Ishikawa (cell line): ENCODE results near the gene CDK12.

Experiments
- CEBPB ChIP-seq: IDR thresholded peaks from 2 replicates; pipeline ENCODE4 v1.6.1; 2012
- CREB1 ChIP-seq: IDR thresholded peaks from 2 replicates; pipeline ENCODE4 v1.6.1; 2012; ENCODE audit warnings: low read depth
- EGR1 ChIP-seq: IDR thresholded peaks from 2 replicates; pipeline ENCODE4 v1.6.1; 2012
- EP300 ChIP-seq: IDR thresholded peaks from 2 replicates; pipeline ENCODE4 v1.6.1; 2012; ENCODE audit warnings: borderline replicate concordance
- FOXM1 ChIP-seq: IDR thresholded peaks from 2 replicates; pipeline ENCODE4 v1.6.1; 2012; ENCODE audit warnings: low read depth, borderline replicate concordance
- NFIC ChIP-seq: IDR thresholded peaks from 2 replicates; pipeline ENCODE4 v1.6.1; 2012
- RAD21 ChIP-seq: IDR thresholded peaks from 2 replicates; pipeline ENCODE4 v1.6.1; 2012; ENCODE audit warnings: low read depth
- TAF1 ChIP-seq: IDR thresholded peaks from 2 replicates; pipeline ENCODE4 v1.6.1; 2012; ENCODE audit warnings: low read depth, mild to moderate bottlenecking
- TCF12 ChIP-seq: IDR thresholded peaks from 2 replicates; pipeline ENCODE4 v1.6.1; 2012; ENCODE audit warnings: low read depth
- TEAD4 ChIP-seq: IDR thresholded peaks from 2 replicates; pipeline ENCODE4 v1.6.1; 2012
- YY1 ChIP-seq: IDR thresholded peaks from 2 replicates; pipeline ENCODE4 v1.6.1; 2012; ENCODE audit warnings: low read depth
- ZBTB7A ChIP-seq: IDR thresholded peaks from 2 replicates; pipeline ENCODE4 v1.6.1; 2012; ENCODE audit warnings: low read depth
- TF ChIP-seq, protein P1 (sequence below): IDR thresholded peaks from 2 replicates; pipeline ENCODE4 v1.6.1; 2012
- TF ChIP-seq, protein P2 (sequence below): IDR thresholded peaks from 2 replicates; pipeline ENCODE4 v1.6.1; 2012
- TF ChIP-seq, protein P3 (sequence below): IDR thresholded peaks from 2 replicates; pipeline ENCODE4 v1.6.1; 2012; ENCODE audit warnings: low read depth, mild to moderate bottlenecking

Gene CDK12

DNA sequence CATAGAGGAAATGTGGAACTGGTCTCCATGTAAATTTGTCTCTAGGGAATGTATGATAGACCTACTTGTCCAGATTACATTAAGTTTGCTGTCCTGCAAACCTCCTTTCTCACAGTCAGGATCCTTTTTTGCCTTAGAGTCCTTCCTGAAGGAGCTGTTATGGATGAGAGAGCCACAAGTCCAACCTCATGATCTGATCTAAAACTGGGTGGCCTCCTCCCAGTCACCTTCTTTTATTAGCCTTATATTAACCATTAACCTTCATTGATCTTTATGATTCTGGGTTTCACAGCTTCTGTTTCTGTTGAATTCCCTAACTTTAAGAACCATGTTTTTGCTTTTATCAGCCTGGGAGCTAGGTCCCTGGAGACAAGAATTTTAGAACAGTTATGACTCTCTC, 82.4 kb downstream of the CDK12 start:
- TF ChIP-seq YY1, result no peak
- TF ChIP-seq CEBPB, result no peak
- TF ChIP-seq, protein P1, sequence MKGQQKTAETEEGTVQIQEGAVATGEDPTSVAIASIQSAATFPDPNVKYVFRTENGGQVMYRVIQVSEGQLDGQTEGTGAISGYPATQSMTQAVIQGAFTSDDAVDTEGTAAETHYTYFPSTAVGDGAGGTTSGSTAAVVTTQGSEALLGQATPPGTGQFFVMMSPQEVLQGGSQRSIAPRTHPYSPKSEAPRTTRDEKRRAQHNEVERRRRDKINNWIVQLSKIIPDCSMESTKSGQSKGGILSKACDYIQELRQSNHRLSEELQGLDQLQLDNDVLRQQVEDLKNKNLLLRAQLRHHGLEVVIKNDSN, result no peak
- TF ChIP-seq, protein P2, sequence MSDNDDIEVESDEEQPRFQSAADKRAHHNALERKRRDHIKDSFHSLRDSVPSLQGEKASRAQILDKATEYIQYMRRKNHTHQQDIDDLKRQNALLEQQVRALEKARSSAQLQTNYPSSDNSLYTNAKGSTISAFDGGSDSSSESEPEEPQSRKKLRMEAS, result no peak
- no peak for TF ChIP-seq NFIC
- TF ChIP-seq TCF12, result no peak
- no peak for TF ChIP-seq TEAD4
- TF ChIP-seq FOXM1, result no peak
- TF ChIP-seq, protein P3, sequence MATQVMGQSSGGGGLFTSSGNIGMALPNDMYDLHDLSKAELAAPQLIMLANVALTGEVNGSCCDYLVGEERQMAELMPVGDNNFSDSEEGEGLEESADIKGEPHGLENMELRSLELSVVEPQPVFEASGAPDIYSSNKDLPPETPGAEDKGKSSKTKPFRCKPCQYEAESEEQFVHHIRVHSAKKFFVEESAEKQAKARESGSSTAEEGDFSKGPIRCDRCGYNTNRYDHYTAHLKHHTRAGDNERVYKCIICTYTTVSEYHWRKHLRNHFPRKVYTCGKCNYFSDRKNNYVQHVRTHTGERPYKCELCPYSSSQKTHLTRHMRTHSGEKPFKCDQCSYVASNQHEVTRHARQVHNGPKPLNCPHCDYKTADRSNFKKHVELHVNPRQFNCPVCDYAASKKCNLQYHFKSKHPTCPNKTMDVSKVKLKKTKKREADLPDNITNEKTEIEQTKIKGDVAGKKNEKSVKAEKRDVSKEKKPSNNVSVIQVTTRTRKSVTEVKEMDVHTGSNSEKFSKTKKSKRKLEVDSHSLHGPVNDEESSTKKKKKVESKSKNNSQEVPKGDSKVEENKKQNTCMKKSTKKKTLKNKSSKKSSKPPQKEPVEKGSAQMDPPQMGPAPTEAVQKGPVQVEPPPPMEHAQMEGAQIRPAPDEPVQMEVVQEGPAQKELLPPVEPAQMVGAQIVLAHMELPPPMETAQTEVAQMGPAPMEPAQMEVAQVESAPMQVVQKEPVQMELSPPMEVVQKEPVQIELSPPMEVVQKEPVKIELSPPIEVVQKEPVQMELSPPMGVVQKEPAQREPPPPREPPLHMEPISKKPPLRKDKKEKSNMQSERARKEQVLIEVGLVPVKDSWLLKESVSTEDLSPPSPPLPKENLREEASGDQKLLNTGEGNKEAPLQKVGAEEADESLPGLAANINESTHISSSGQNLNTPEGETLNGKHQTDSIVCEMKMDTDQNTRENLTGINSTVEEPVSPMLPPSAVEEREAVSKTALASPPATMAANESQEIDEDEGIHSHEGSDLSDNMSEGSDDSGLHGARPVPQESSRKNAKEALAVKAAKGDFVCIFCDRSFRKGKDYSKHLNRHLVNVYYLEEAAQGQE, result no peak
- no peak for TF ChIP-seq CREB1
- no peak for TF ChIP-seq EP300
- TF ChIP-seq TAF1, result no peak
- no peak for TF ChIP-seq EGR1
- TF ChIP-seq RAD21, result no peak
- TF ChIP-seq ZBTB7A, result no peak

DNA sequence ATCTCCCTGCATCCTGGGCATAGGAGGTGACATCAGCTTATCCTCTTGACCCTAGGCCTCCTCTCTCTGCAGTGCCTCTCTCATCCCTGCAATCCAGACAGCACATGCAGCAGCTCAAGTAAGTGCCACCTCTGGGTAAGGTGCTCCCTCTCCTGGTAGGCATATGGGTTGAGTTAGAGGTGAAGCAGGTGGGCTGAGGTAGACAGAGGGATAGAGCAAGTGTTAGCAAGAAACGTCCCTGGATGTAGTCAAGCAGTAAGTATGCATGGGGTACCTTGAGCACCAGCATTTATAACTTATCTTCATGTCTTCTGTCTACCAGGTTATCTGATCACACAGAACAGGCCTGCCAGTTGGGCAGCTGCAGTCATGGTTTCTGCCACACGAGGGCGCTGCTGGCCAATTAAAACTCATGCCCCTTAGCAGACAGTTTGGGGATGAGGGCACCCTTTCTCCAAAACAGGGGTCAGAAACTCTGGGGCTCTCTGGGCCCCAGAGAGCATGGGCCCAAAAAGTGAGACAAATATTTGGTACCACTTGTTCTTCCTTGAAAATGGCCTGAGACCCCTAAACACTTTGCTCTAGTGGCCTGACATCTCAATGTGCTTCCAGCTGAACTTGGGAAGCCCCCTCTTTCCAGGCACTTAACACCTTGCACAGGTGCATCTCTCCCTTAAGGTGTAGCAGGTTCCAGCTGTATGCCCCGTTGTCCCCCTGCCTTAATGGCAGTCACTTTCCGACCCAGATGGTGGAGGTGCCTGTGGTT, 86.6 kb downstream of the CDK12 start:
- TF ChIP-seq RAD21 (peak; percentile 83), YY1 (no peak), CREB1 (no peak), TCF12 (no peak)

DNA sequence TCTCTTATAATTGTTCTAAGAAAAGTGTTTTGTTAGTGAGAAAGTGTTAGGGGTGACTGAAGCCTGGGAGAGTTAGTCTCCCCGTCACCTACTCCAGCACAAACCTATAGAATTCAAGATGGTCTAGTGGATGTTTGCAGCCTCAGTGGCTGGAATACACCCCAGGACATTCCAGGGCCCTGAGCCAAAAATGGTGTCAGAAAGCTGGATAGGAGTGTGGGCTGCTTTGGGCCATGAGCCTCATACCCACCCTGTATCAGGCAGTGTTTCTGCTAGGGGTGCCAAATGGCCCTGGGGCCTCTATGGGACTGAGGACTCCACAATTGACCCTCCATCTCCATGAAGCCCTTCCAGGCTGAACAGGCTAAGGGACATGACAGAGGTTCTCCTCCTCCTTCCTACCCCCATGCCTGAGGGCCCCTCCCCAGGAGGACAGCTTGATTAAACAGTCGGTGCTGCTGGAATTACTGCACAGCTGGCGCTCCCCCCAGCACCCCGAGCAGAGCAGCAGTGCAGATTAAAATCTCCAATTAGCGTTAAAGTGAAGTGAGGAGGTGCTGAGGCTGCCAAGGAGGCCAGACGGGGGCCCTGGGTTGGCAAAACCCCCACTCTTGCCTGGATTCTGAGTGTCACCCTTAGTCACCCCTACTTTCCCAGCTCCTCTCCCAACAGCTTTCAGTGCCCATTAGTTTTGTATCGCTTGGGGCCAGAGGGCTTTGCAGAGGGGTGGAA, 87.4 kb downstream of the CDK12 start:
- TF ChIP-seq TEAD4 (0 out of 2 replicates have a peak, but pooled peaks have one; percentile 13), FOXM1 (no peak)

DNA sequence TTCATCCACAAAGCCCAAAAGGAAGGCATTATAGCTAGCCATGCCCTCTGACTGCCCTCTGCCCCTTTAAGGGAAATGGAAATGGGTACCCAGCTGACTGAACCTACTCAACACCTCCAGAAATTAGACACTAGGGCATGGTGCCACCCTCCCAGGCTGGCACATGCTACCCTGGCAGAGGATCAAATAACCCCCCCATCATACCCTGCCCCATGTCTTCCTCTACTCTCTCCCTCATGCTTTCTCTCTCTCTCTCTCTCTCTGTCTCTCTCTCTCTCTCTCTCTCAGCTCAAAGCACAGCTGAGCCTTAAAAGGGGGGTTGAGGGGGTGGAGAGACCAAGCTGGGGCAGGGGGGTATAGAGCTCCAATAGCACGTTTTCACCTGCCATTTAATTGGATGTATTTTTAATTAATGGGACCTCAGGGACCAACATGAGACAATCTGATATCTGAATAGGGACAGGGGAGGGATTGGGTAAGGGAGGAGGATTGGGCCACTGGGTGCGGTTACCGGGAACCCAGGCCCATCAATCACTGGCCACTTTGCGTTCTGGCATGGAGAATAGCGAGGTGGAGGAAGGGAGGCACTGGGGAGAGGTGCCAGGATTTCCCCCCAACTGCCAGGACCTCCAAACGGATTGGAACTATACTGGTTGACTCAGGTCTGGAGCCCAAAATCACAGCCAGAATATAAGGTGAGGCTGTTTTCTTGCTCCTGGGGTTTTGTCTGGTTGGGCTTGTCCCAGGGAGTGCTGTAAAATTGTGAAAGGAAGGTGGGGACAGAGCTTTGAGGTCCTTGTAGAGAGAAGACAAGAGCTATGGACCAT, 88.7 kb downstream of the CDK12 start:
- TF ChIP-seq FOXM1, result no peak
- TF ChIP-seq YY1, result no peak
- no peak for TF ChIP-seq EP300
- no peak for TF ChIP-seq RAD21
- TF ChIP-seq, protein P1, result no peak
- TF ChIP-seq EGR1, result no peak
- TF ChIP-seq NFIC, result no peak
- TF ChIP-seq CEBPB, result no peak
- TF ChIP-seq, protein P2, result no peak
- TF ChIP-seq, protein P3, result no peak
- no peak for TF ChIP-seq TAF1
- no peak for TF ChIP-seq ZBTB7A
- no peak for TF ChIP-seq CREB1
- no peak for TF ChIP-seq TCF12
- no peak for TF ChIP-seq TEAD4

DNA sequence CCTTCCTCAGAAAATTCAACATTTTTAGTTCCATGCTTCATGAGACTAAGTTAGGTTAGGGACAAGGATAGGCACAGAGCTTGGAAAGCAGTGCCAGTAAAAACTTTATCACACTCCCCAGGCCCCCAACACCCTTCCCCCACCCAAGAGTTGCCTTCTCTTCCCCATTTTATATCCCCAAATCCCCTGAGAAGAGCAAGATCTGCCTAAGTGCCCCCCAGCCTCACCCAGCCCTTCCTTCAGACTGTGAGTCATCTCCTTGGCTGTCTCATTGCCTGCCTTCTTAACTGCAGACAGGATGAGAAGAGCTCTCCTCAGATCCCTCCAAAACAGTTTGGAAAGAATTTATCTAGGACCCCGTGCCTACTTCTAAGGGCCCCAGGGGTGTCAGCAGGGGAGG, 90.6 kb downstream of the CDK12 start:
- TF ChIP-seq YY1, result no peak
- TF ChIP-seq, protein P3, result no peak
- TF ChIP-seq, protein P1, result no peak
- no peak for TF ChIP-seq TAF1
- TF ChIP-seq FOXM1, result no peak
- TF ChIP-seq RAD21, result no peak
- TF ChIP-seq, protein P2, result no peak
- no peak for TF ChIP-seq ZBTB7A
- TF ChIP-seq CEBPB, result no peak
- TF ChIP-seq NFIC, result no peak
- TF ChIP-seq CREB1, result no peak
- no peak for TF ChIP-seq EP300
- TF ChIP-seq TEAD4, result no peak
- TF ChIP-seq EGR1, result no peak
